ENCODE data around the gene SLC22A8. TPM values are rescaled to one million over a fixed set of nuclear protein-coding genes. Genes with fewer than 3 reads are reported as not detected.

Gene SLC22A8
- total RNA-seq, 2 experiments from 2014 or later: not detected

Other genes starting within 250 kb of the SLC22A8 start
- 10 to 100 TPM; 23.5 to 25.0 TPM for gene TAF6L, start 244.4 kb downstream of the SLC22A8 start, total RNA-seq
- gene TMEM179B, start 228.4 kb downstream of the SLC22A8 start, total RNA-seq: 10 to 100 TPM; 42.4 to 43.0 TPM
- 10 to 100 TPM; 14.4 to 17.9 TPM for gene TMEM223, start 223.8 kb downstream of the SLC22A8 start, total RNA-seq
- 100 to 1,000 TPM in 1 of 2 experiments, 10 to 100 TPM in 1; 93.6 to 120 TPM for gene NXF1, start 210.4 kb downstream of the SLC22A8 start, total RNA-seq
- gene STX5, start 183.8 kb downstream of the SLC22A8 start, total RNA-seq: 10 to 100 TPM; 30.8 to 38.4 TPM
- gene TEX54, start 183.0 kb downstream of the SLC22A8 start, total RNA-seq: not detected
- gene WDR74, start 176.3 kb downstream of the SLC22A8 start, total RNA-seq: 10 to 100 TPM; 82.9 to 83.9 TPM
- gene SLC3A2, start 134.9 kb downstream of the SLC22A8 start, total RNA-seq: 100 to 1,000 TPM; 213 to 259 TPM
- gene CHRM1, start 94.5 kb downstream of the SLC22A8 start, total RNA-seq: not detected
- gene SLC22A6, start 30.9 kb downstream of the SLC22A8 start, total RNA-seq: not detected
- not detected for gene SLC22A24, start 128.4 kb upstream of the SLC22A8 start, total RNA-seq
- gene SLC22A25, start 227.8 kb upstream of the SLC22A8 start, total RNA-seq: not detected

Measured in activated CD8-positive, alpha-beta memory T cell treated with anti-CD3 and anti-CD28 coated beads, Interleukin-2, amount 10 ng/mL, durations not matched to agents 7 days and 5 days (primary cell).